ENCODE results near the gene UGT1A3. TPM values are rescaled to one million over a fixed set of nuclear protein-coding genes. Genes with fewer than 3 reads are reported as not detected.

Gene UGT1A3
- total and polyA plus RNA-seq, 10 of the 15 experiments (the other 5 are each of a cell fraction or from before 2014, with no cell fraction given), result not detected

- TF ChIP-seq FOXK2 (IDR thresholded peaks at IDR 0.05) (no peak), SUZ12 (IDR thresholded peaks at IDR 0.05; ENCODE audit: unreplicated experiment) (no peak), RELA (IDR thresholded peaks at IDR 0.05; ENCODE audit: borderline replicate concordance, partially characterized antibody) (no peak), NFYA (IDR thresholded peaks at IDR 0.05; ENCODE audit: borderline replicate concordance, low read depth, low read length) (no peak), EGR1 (IDR thresholded peaks at IDR 0.05; ENCODE audit: borderline replicate concordance in 1 of 2, low read depth in 2 of 2, low read length in 2 of 2) (no peak), SREBF2 (IDR thresholded peaks at IDR 0.05; ENCODE audit: low read length) (no peak), HDAC6 (IDR thresholded peaks at IDR 0.05; ENCODE audit: unreplicated experiment) (no peak), RB1 (IDR thresholded peaks at IDR 0.05; ENCODE audit: borderline replicate concordance) (no peak), CUX1 (IDR thresholded peaks at IDR 0.05; ENCODE audit: insufficient replicate concordance, low read depth, low read length) (no peak), ZSCAN29 (IDR thresholded peaks at IDR 0.05) (no peak), TCF7 (IDR thresholded peaks at IDR 0.05; ENCODE audit: borderline replicate concordance) (no peak), NFXL1 (IDR thresholded peaks at IDR 0.05; ENCODE audit: borderline replicate concordance) (no peak), POLR2AphosphoS5 (IDR thresholded peaks at IDR 0.05; ENCODE audit: low read length) (no peak)
- TF ChIP-seq, protein P1, sequence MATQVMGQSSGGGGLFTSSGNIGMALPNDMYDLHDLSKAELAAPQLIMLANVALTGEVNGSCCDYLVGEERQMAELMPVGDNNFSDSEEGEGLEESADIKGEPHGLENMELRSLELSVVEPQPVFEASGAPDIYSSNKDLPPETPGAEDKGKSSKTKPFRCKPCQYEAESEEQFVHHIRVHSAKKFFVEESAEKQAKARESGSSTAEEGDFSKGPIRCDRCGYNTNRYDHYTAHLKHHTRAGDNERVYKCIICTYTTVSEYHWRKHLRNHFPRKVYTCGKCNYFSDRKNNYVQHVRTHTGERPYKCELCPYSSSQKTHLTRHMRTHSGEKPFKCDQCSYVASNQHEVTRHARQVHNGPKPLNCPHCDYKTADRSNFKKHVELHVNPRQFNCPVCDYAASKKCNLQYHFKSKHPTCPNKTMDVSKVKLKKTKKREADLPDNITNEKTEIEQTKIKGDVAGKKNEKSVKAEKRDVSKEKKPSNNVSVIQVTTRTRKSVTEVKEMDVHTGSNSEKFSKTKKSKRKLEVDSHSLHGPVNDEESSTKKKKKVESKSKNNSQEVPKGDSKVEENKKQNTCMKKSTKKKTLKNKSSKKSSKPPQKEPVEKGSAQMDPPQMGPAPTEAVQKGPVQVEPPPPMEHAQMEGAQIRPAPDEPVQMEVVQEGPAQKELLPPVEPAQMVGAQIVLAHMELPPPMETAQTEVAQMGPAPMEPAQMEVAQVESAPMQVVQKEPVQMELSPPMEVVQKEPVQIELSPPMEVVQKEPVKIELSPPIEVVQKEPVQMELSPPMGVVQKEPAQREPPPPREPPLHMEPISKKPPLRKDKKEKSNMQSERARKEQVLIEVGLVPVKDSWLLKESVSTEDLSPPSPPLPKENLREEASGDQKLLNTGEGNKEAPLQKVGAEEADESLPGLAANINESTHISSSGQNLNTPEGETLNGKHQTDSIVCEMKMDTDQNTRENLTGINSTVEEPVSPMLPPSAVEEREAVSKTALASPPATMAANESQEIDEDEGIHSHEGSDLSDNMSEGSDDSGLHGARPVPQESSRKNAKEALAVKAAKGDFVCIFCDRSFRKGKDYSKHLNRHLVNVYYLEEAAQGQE (IDR thresholded peaks at IDR 0.05; ENCODE audit: low read depth, low read length), result no peak
- TF ChIP-seq, protein P2, sequence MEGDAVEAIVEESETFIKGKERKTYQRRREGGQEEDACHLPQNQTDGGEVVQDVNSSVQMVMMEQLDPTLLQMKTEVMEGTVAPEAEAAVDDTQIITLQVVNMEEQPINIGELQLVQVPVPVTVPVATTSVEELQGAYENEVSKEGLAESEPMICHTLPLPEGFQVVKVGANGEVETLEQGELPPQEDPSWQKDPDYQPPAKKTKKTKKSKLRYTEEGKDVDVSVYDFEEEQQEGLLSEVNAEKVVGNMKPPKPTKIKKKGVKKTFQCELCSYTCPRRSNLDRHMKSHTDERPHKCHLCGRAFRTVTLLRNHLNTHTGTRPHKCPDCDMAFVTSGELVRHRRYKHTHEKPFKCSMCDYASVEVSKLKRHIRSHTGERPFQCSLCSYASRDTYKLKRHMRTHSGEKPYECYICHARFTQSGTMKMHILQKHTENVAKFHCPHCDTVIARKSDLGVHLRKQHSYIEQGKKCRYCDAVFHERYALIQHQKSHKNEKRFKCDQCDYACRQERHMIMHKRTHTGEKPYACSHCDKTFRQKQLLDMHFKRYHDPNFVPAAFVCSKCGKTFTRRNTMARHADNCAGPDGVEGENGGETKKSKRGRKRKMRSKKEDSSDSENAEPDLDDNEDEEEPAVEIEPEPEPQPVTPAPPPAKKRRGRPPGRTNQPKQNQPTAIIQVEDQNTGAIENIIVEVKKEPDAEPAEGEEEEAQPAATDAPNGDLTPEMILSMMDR (IDR thresholded peaks at IDR 0.05 in 2 of 3, conservative IDR thresholded peaks at IDR 0.05 in 1 of 3; ENCODE audit: control insufficient read depth in 2 of 3, extremely low read depth in 1 of 3, insufficient read depth in 1 of 3, low read depth in 3 of 3, low read length in 3 of 3), result no peak
- no peaks in the 10 kb centered on the region for H3K36me3 ChIP-seq (ENCODE audit: control insufficient read depth in 2 of 2, insufficient read depth in 2 of 2, low read length in 1 of 2)
- intact Hi-C loops (cut with micrococcal nuclease; ENCODE audit: unreplicated experiment), result no loop called here
- H3K27me3 ChIP-seq (replicated peaks in 1 of 2; ENCODE audit: control insufficient read depth in 2 of 2, insufficient read depth in 2 of 2, low read length in 1 of 2), result no peaks in the 10 kb centered on the region; a peak in 1 of 4 replicates
- DNase-seq (ENCODE audit: low read depth, low spot score) (no peak), ATAC-seq (no peak), FAIRE-seq (no peak)
- H3K9ac ChIP-seq (ENCODE audit: control insufficient read depth, insufficient read depth, low read length), result no peak overlapping the region
- H3K4me3 ChIP-seq, result no peak overlapping the region
- ChIA-PET SMC1A (ENCODE audit: uncharacterized antibody, unreplicated experiment) (no interaction called here), RAD21 (ENCODE audit: unreplicated experiment) (no interaction called here), POLR2A (no interaction called here), CTCF (no interaction called here)
- no peaks in the 10 kb centered on the region for H3K9me3 ChIP-seq (replicated peaks; ENCODE audit: control insufficient read depth, insufficient read depth, low read length)
- no peaks in the 10 kb centered on the region for H3K79me2 ChIP-seq (ENCODE audit: control insufficient read depth, insufficient read depth, low read length)
- no peaks in the 10 kb centered on the region for H3K4me1 ChIP-seq (ENCODE audit: control insufficient read depth, insufficient read depth, low read length)
- H3K4me2 ChIP-seq (ENCODE audit: control insufficient read depth, insufficient read depth), result no peak overlapping the region
- in situ Hi-C loops (cut with MboI), result no loop called here
- no peaks in the 10 kb centered on the region for H4K20me1 ChIP-seq (ENCODE audit: control insufficient read depth, insufficient read depth)
- no peak overlapping the region for H2AFZ ChIP-seq (ENCODE audit: control insufficient read depth, low read depth, low read length)
- BruUV-seq (replicated peaks), result no TSS peak
- WGBS (ENCODE audit: insufficient coverage, insufficient replicate concordance, low lambda C conversion rate, missing lambda C conversion rate), result 43% methylated on average over 5 of the region's 5 CpGs
- H3K27ac ChIP-seq (ENCODE audit: control insufficient read depth, insufficient read depth), result no peak overlapping the region
These were observed 70.9 kb downstream of the UGT1A3 start for GRCh38 chr2:233799716-233800115.

Measured in GM12878 (cell line).